Measurements from ENCODE around the gene KRTAP5-1.
"Not testable (repeated sequence)": the region's sequence is repeated elsewhere in the genome, so short reads cannot be mapped to it uniquely, and the experiment has no call there.

The KRTAP5-1 gene

DNA sequence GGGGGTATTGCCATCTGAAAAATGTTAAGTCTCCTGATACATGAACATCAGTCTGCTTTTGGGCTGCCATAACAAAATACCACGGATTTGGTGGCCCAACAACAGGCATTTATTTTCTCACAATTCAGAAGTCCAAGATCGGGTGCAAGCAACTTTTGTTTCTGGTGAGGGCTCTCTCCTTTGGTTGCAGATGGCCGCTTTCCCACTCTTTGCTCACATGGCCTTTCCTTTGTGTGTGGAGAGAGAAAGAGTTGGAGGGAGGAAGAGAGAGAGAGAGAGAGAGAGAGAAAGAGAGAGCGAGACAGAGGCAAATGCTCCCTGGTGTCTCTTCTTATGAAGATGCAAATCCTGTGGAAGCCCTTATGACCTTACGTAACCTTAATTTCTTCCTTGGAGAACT lies 15.5 kb upstream of the KRTAP5-1 start:
- H3K4me3 ChIP-seq (ENCODE audit: low read length in 2 of 2) = no peak overlapping the region
- no peak overlapping the region for H3K27ac ChIP-seq (ENCODE audit: low read length)
- peaks cover 5 to 20% of the 10 kb centered on the region in 2 donors for H3K27me3 ChIP-seq (ENCODE audit: control insufficient read depth in 1 of 2, insufficient read depth in 2 of 2, low read length in 2 of 2)
- H3K9me3 ChIP-seq (ENCODE audit: control insufficient read depth in 2 of 2, low read length in 2 of 2) = no peaks in the 10 kb centered on the region
- no peaks in the 10 kb centered on the region for H3K36me3 ChIP-seq (ENCODE audit: control insufficient read depth in 2 of 2, insufficient read depth in 2 of 2, low read length in 2 of 2)
- H3K4me1 ChIP-seq (ENCODE audit: control insufficient read depth, insufficient read depth, low read length) = no peaks in the 10 kb centered on the region
- H3K9ac ChIP-seq (ENCODE audit: low read length in 2 of 2) = no peak overlapping the region

DNA sequence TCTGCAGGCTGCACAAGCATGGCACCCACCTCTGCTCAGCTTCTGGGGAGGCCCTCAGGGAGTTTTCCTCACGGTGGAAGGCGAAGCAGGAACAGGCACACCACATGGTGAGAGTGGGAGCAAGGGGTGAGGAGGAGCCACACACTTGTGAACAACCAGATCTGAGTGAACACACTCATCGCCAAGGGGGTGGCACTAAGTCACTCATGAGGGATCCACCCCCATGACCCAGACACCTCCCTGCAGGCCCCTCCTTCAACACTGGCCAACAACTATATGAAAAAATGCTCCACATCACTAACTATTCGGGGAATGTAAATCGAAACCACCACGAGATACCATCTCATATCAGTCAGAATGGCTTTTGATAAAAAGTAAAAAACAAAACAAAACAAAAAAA lies 13.7 kb upstream of the KRTAP5-1 start:
- no peaks in the 10 kb centered on the region for H3K4me1 ChIP-seq (ENCODE audit: control insufficient read depth, insufficient read depth, low read length)
- no peak overlapping the region for H3K4me3 ChIP-seq (ENCODE audit: low read length in 2 of 2)
- H3K9ac ChIP-seq (ENCODE audit: low read length in 2 of 2) = no peak overlapping the region
- H3K27ac ChIP-seq (ENCODE audit: low read length) = no peak overlapping the region
- H3K9me3 ChIP-seq (ENCODE audit: control insufficient read depth in 2 of 2, low read length in 2 of 2) = no peaks in the 10 kb centered on the region
- H3K27me3 ChIP-seq (ENCODE audit: control insufficient read depth in 1 of 2, insufficient read depth in 2 of 2, low read length in 2 of 2) = peaks cover 5 to 8% of the 10 kb centered on the region in 2 donors
- no peaks in the 10 kb centered on the region for H3K36me3 ChIP-seq (ENCODE audit: control insufficient read depth in 2 of 2, insufficient read depth in 2 of 2, low read length in 2 of 2)

GRCh38 chr11:1598406-1598805 lies 13.3 kb upstream of the KRTAP5-1 start:
- not testable (repeated sequence) for H3K9me3 ChIP-seq (ENCODE audit: control insufficient read depth in 2 of 2, low read length in 2 of 2); H3K4me3 ChIP-seq (ENCODE audit: low read length in 2 of 2); H3K9ac ChIP-seq (ENCODE audit: low read length in 2 of 2); H3K27me3 ChIP-seq (ENCODE audit: control insufficient read depth in 1 of 2, insufficient read depth in 2 of 2, low read length in 2 of 2); H3K27ac ChIP-seq (ENCODE audit: low read length); H3K36me3 ChIP-seq (ENCODE audit: control insufficient read depth in 2 of 2, insufficient read depth in 2 of 2, low read length in 2 of 2); H3K4me1 ChIP-seq (ENCODE audit: control insufficient read depth, insufficient read depth, low read length)

DNA sequence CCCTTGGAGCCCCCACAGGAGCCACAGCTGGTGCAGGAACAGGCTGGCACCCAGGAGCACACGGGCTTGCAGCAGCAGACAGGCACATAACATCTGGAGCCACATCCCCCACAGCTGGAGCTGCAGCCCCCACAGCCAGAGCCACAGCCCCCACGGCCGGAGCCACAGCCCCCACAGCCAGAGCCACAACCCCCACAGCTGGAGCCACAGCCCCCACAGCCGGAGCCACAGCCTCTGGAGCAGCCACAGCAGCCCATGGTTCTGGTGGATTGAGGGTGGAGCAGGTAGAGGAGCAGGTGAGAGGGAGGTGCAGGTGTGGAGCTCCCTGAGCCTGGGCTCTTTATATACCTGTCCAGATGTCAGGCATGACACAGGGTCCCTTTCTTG lies 12.9 kb upstream of the KRTAP5-1 start, which contains the start of gene KRTAP5-2:
Gene KRTAP5-2, minus strand, starts transcription at position 301 of the 387 bp plus-strand sequence. Its CDS starts 44 bp downstream, at position 257.
- Histone ChIP-seq H3K27ac (ENCODE audit: low read length) (no peak within 1 kb of the TSS), H3K4me3 (ENCODE audit: low read length in 2 of 2) (no peak within 1 kb of the TSS), H3K4me1 (ENCODE audit: control insufficient read depth, insufficient read depth, low read length) (no peaks in the 10 kb centered on the region), H3K36me3 (ENCODE audit: control insufficient read depth in 2 of 2, insufficient read depth in 2 of 2, low read length in 2 of 2) (no peaks in the 10 kb centered on the region), H3K9ac (ENCODE audit: low read length in 2 of 2) (no peak within 1 kb of the TSS), H3K27me3 (ENCODE audit: control insufficient read depth in 1 of 2, insufficient read depth in 2 of 2, low read length in 2 of 2) (peaks cover 5 to 7% of the 10 kb centered on the region in 2 donors), H3K9me3 (ENCODE audit: control insufficient read depth in 2 of 2, low read length in 2 of 2) (no peaks in the 10 kb centered on the region)

DNA sequence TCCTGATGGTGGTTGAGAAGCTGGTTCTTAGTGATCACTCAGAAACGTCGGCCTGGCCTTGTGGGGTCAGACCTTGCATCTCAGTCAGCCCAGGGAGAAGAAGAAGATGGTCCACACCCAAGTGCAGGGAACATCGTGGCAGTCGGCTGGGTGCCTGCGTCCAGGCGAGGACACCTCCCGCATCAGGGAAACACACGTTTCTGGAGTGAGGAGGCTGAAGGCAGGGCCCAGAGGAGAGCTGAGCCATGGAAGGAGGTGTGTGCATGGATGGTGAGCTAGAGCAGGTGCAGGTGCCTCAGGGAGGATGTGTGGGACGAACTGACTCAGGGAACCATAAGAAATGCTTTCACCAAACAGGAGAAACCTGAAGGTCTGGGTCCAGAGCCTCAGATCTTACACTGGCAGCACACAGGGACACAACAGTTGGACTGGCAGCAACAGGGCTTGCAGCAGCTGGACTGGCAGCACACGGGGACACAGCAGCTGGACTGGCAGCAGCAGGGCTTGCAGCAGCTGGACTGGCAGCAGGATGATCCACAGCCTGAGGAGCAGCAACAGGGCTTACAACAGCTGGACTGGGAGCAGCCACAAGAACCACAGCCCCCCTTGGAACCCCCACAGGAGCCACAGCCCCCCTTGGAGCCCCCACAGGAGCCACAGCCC lies 12.4 kb upstream of the KRTAP5-1 start:
- Histone ChIP-seq H3K27ac (ENCODE audit: low read length) (no peak overlapping the region), H3K4me1 (ENCODE audit: control insufficient read depth, insufficient read depth, low read length) (no peaks in the 10 kb centered on the region), H3K36me3 (ENCODE audit: control insufficient read depth in 2 of 2, insufficient read depth in 2 of 2, low read length in 2 of 2) (no peaks in the 10 kb centered on the region), H3K9me3 (ENCODE audit: control insufficient read depth in 2 of 2, low read length in 2 of 2) (no peaks in the 10 kb centered on the region), H3K9ac (ENCODE audit: low read length in 2 of 2) (no peak overlapping the region), H3K4me3 (ENCODE audit: low read length in 2 of 2) (no peak overlapping the region), H3K27me3 (ENCODE audit: control insufficient read depth in 1 of 2, insufficient read depth in 2 of 2, low read length in 2 of 2) (peaks cover 5 to 10% of the 10 kb centered on the region in 2 donors)

GRCh38 chr11:1596576-1597121 lies 11.6 kb upstream of the KRTAP5-1 start:
- H3K9ac ChIP-seq (ENCODE audit: low read length in 2 of 2); H3K4me3 ChIP-seq (ENCODE audit: low read length in 2 of 2): not testable (repeated sequence)

GRCh38 chr11:1595994-1596575 lies 11.0 kb upstream of the KRTAP5-1 start:
- H3K27ac ChIP-seq (ENCODE audit: low read length); H3K9ac ChIP-seq (ENCODE audit: low read length in 2 of 2); H3K9me3 ChIP-seq (ENCODE audit: control insufficient read depth in 2 of 2, low read length in 2 of 2); H3K36me3 ChIP-seq (ENCODE audit: control insufficient read depth in 2 of 2, insufficient read depth in 2 of 2, low read length in 2 of 2); H3K4me3 ChIP-seq (ENCODE audit: low read length in 2 of 2); H3K4me1 ChIP-seq (ENCODE audit: control insufficient read depth, insufficient read depth, low read length): not testable (repeated sequence)
- H3K27me3 ChIP-seq (ENCODE audit: control insufficient read depth in 1 of 2, insufficient read depth in 2 of 2, low read length in 2 of 2) = peaks cover 5 to 11% of the 10 kb centered on the region in 2 donors

More at GRCh38 chr11:1596576-1597121, 11.6 kb upstream of the KRTAP5-1 start:
- H3K9me3 ChIP-seq (ENCODE audit: control insufficient read depth in 2 of 2, low read length in 2 of 2); H3K4me1 ChIP-seq (ENCODE audit: control insufficient read depth, insufficient read depth, low read length); H3K36me3 ChIP-seq (ENCODE audit: control insufficient read depth in 2 of 2, insufficient read depth in 2 of 2, low read length in 2 of 2); H3K27ac ChIP-seq (ENCODE audit: low read length): not testable (repeated sequence)
- peaks cover 5 to 11% of the 10 kb centered on the region in 2 donors for H3K27me3 ChIP-seq (ENCODE audit: control insufficient read depth in 1 of 2, insufficient read depth in 2 of 2, low read length in 2 of 2)

- Histone ChIP-seq H3K4me1 (ENCODE audit: control insufficient read depth, insufficient read depth, low read length) (no peaks in the 10 kb centered on the region), H3K27me3 (ENCODE audit: control insufficient read depth in 1 of 2, insufficient read depth in 2 of 2, low read length in 2 of 2) (peaks cover 5 to 9% of the 10 kb centered on the region in 2 donors), H3K27ac (ENCODE audit: low read length) (no peak overlapping the region), H3K9me3 (ENCODE audit: control insufficient read depth in 2 of 2, low read length in 2 of 2) (no peaks in the 10 kb centered on the region), H3K36me3 (ENCODE audit: control insufficient read depth in 2 of 2, insufficient read depth in 2 of 2, low read length in 2 of 2) (no peaks in the 10 kb centered on the region), H3K9ac (ENCODE audit: low read length in 2 of 2) (no peak overlapping the region), H3K4me3 (ENCODE audit: low read length in 2 of 2) (no peak overlapping the region)
These were observed 7.5 kb upstream of the KRTAP5-1 start for GRCh38 chr11:1592628-1593027.

DNA sequence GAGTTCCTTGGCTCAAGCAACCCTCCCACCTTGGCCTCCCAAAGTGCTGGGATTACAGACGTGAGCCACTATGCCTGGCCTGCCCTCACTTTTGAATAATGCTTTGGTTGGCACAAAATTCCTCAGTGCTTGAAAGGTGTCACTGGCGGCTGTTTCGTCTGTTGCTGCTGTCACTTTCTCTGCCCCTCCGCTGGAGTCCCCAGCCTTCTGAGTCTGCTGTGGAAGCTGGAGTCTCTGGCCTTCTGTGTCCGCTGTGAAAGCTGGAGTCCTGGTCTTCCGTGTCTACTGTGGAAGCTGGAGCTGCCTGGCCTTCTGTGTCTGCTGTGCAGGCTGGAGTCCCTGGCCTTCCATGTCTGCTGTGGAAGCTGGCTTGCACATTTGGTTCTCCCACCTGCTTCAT lies 4.9 kb upstream of the KRTAP5-1 start:
- Histone ChIP-seq H3K9me3 (ENCODE audit: control insufficient read depth in 2 of 2, low read length in 2 of 2) (no peaks in the 10 kb centered on the region), H3K4me1 (ENCODE audit: control insufficient read depth, insufficient read depth, low read length) (no peaks in the 10 kb centered on the region), H3K4me3 (ENCODE audit: low read length in 2 of 2) (no peak overlapping the region), H3K27me3 (ENCODE audit: control insufficient read depth in 1 of 2, insufficient read depth in 2 of 2, low read length in 2 of 2) (peaks cover 0 to 7% of the 10 kb centered on the region in 2 donors), H3K9ac (ENCODE audit: low read length in 2 of 2) (no peak overlapping the region), H3K27ac (ENCODE audit: low read length) (no peak overlapping the region), H3K36me3 (ENCODE audit: control insufficient read depth in 2 of 2, insufficient read depth in 2 of 2, low read length in 2 of 2) (no peaks in the 10 kb centered on the region)

DNA sequence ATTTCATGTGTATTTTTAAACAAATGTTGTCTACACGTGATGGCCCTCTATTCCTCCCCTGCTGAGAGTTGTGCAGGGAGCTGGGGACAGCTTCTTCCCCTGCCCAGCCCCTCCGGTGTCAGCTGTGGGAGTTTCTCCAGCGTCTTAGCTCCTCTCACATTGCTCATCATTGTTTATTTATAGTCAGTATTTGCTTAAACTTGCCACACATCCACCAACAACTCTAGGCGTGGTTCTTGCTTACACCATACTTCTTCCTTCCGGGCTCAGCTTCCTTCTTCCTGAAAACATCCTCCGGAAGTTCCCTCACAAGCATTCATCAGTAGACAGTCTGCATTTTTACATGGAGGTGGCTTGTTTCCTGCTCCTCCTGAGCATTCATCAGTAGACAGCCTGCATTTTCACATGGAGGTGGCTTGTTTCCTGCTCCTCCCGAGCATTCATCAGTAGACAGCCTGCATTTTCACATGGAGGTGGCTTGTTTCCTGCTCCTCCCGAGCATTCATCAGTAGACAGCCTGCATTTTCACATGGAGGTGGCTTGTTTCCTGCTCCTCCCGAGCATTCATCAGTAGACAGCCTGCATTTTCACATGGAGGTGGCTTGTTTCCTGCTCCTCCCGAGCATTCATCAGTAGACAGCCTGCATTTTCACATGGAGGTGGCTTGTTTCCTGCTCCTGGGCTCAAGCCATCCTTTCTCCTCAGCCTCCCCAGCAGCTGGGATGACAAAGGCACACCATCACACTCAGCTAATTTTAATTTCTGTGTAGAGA lies 4.3 kb upstream of the KRTAP5-1 start:
- not testable (repeated sequence) for H3K27ac ChIP-seq (ENCODE audit: low read length); H3K36me3 ChIP-seq (ENCODE audit: control insufficient read depth in 2 of 2, insufficient read depth in 2 of 2, low read length in 2 of 2); H3K4me3 ChIP-seq (ENCODE audit: low read length in 2 of 2); H3K27me3 ChIP-seq (ENCODE audit: control insufficient read depth in 1 of 2, insufficient read depth in 2 of 2, low read length in 2 of 2); H3K9ac ChIP-seq (ENCODE audit: low read length in 2 of 2); H3K4me1 ChIP-seq (ENCODE audit: control insufficient read depth, insufficient read depth, low read length); H3K9me3 ChIP-seq (ENCODE audit: control insufficient read depth in 2 of 2, low read length in 2 of 2)
